HG03469 (cell line): ENCODE measurements around the gene GALNT16.

Source experiments
- ATAC-seq: cut with Tn5 transposase; IDR thresholded peaks from one replicate; pipeline ENCODE4 v1.9.1; 2021; ENCODE audit warnings: mild to moderate bottlenecking, moderate library complexity, moderate number of reproducible peaks; ENCODE audit not compliant: unreplicated experiment

The GALNT16 gene

GRCh38 chr14:69315301-69315700 lies 55.3 kb downstream of the GALNT16 start:
- no peak for ATAC-seq

- ATAC-seq, result no peak
These were observed 56.6 kb downstream of the GALNT16 start for GRCh38 chr14:69316449-69317101.

- no peak for ATAC-seq
These were observed 57.3 kb downstream of the GALNT16 start for GRCh38 chr14:69317102-69317755.

- no peak for ATAC-seq
These were observed 57.8 kb downstream of the GALNT16 start for GRCh38 chr14:69317780-69318179.

- no peak for ATAC-seq
These were observed 58.3 kb downstream of the GALNT16 start for GRCh38 chr14:69318241-69318640.

GRCh38 chr14:69318901-69319475 lies 59.0 kb downstream of the GALNT16 start:
- ATAC-seq, result no peak

GRCh38 chr14:69319911-69320310 lies 60.0 kb downstream of the GALNT16 start:
- ATAC-seq, result no peak

- no peak for ATAC-seq
These were observed 60.8 kb downstream of the GALNT16 start for GRCh38 chr14:69320581-69321365.

- no peak for ATAC-seq
These were observed 61.8 kb downstream of the GALNT16 start for GRCh38 chr14:69321601-69322330.

- no peak for ATAC-seq
These were observed 63.5 kb downstream of the GALNT16 start for GRCh38 chr14:69323266-69323998.

GRCh38 chr14:69323999-69324282 lies 64.0 kb downstream of the GALNT16 start:
- ATAC-seq, result no peak

GRCh38 chr14:69324341-69324931 lies 64.5 kb downstream of the GALNT16 start:
- no peak for ATAC-seq

GRCh38 chr14:69325086-69325485 lies 65.1 kb downstream of the GALNT16 start:
- ATAC-seq, result no peak

- ATAC-seq, result no peak
These were observed 65.8 kb downstream of the GALNT16 start for GRCh38 chr14:69325646-69326265.

GRCh38 chr14:69326611-69327010 lies 66.7 kb downstream of the GALNT16 start:
- no peak for ATAC-seq

- no peak for ATAC-seq
These were observed 67.5 kb downstream of the GALNT16 start for GRCh38 chr14:69327507-69327906.

- no peak for ATAC-seq
These were observed 68.4 kb downstream of the GALNT16 start for GRCh38 chr14:69328317-69328716.

- no peak for ATAC-seq
These were observed 68.8 kb downstream of the GALNT16 start for GRCh38 chr14:69328765-69329164.

GRCh38 chr14:69331206-69331605 lies 71.2 kb downstream of the GALNT16 start:
- no peak for ATAC-seq
